ENCODE results near the gene TXNL4A.

The TXNL4A gene

GRCh38 chr18:79958981-79959380, 29.4 kb downstream of the TXNL4A start:
- Histone ChIP-seq H3K27me3 (replicated peaks; ENCODE audit: insufficient read depth, low read length) (peaks cover 6% of the 10 kb centered on the region; the same call in 1 of the 2 replicates), H3K9me2 (replicated peaks; ENCODE audit: insufficient read depth, low read length) (no peaks in the 10 kb centered on the region)

GRCh38 chr18:79956276-79956675, 32.1 kb downstream of the TXNL4A start:
- no peak overlapping the region for H3K4me3 ChIP-seq (ENCODE audit: low read length)
- TF ChIP-seq EZH2phosphoT487 (IDR thresholded peaks at IDR 0.05; ENCODE audit: low read length) = no peak
- H2AFZ ChIP-seq (ENCODE audit: low read length) = no peak overlapping the region
- H3K4me1 ChIP-seq (ENCODE audit: low read length) = no peaks in the 10 kb centered on the region
- H3K79me2 ChIP-seq (ENCODE audit: low read length) = no peaks in the 10 kb centered on the region
- no peaks in the 10 kb centered on the region for H3K9me2 ChIP-seq (replicated peaks; ENCODE audit: insufficient read depth, low read length)
- no peak overlapping the region for H3K4me2 ChIP-seq (ENCODE audit: low read depth, low read length)
- no peaks in the 10 kb centered on the region for H3K9me3 ChIP-seq (replicated peaks; ENCODE audit: insufficient read depth, low read length)
- DNase-seq = no peak
- no peaks in the 10 kb centered on the region for H3F3A ChIP-seq (ENCODE audit: insufficient read depth, low read length)
- no peaks in the 10 kb centered on the region for H4K20me1 ChIP-seq (ENCODE audit: insufficient read depth, low read length)
- peaks cover 6% of the 10 kb centered on the region; the same call in 1 of the 2 replicates for H3K27me3 ChIP-seq (replicated peaks; ENCODE audit: insufficient read depth, low read length)
- no peak overlapping the region for H3K9ac ChIP-seq (ENCODE audit: low read length)
- no peak overlapping the region for H3K27ac ChIP-seq (ENCODE audit: low read length)
- no peaks in the 10 kb centered on the region for H3K36me3 ChIP-seq (replicated peaks; ENCODE audit: insufficient read depth, low read length)

More at GRCh38 chr18:79958981-79959380, 29.4 kb downstream of the TXNL4A start:
- no peak overlapping the region for H2AFZ ChIP-seq (ENCODE audit: low read length)
- no peaks in the 10 kb centered on the region for H3K36me3 ChIP-seq (replicated peaks; ENCODE audit: insufficient read depth, low read length)
- TF ChIP-seq CTCF (IDR thresholded peaks at IDR 0.05; ENCODE audit: low read length) (no peak), EZH2phosphoT487 (IDR thresholded peaks at IDR 0.05; ENCODE audit: low read length) (no peak), EZH2 (optimal IDR thresholded peaks at IDR 0.05; ENCODE audit: low read depth, low read length) (no peak)
- no peaks in the 10 kb centered on the region for H3K9me3 ChIP-seq (replicated peaks; ENCODE audit: insufficient read depth, low read length)
- no peaks in the 10 kb centered on the region for H4K20me1 ChIP-seq (ENCODE audit: insufficient read depth, low read length)
- no peak overlapping the region for H3K27ac ChIP-seq (ENCODE audit: low read length)
- H3K4me2 ChIP-seq (ENCODE audit: low read depth, low read length) = no peak overlapping the region
- no peak for DNase-seq
- H3K9ac ChIP-seq (ENCODE audit: low read length) = no peak overlapping the region
- H3K4me1 ChIP-seq (ENCODE audit: low read length) = no peaks in the 10 kb centered on the region
- no peaks in the 10 kb centered on the region for H3K79me2 ChIP-seq (ENCODE audit: low read length)
- H3F3A ChIP-seq (ENCODE audit: insufficient read depth, low read length) = no peaks in the 10 kb centered on the region
- H3K4me3 ChIP-seq (ENCODE audit: low read length) = no peak overlapping the region

GRCh38 chr18:79955302-79956075, 32.9 kb downstream of the TXNL4A start:
- no peaks in the 10 kb centered on the region for H3K9me2 ChIP-seq (replicated peaks; ENCODE audit: insufficient read depth, low read length)
- no peaks in the 10 kb centered on the region for H3K4me1 ChIP-seq (ENCODE audit: low read length)
- 0 out of 2 replicates have a peak, but pooled peaks cover 2% of the 10 kb centered on the region for H3K79me2 ChIP-seq (ENCODE audit: low read length)
- H3F3A ChIP-seq (ENCODE audit: insufficient read depth, low read length) = no peaks in the 10 kb centered on the region
- no peak overlapping the region for H3K27ac ChIP-seq (ENCODE audit: low read length)
- no peak overlapping the region for H2AFZ ChIP-seq (ENCODE audit: low read length)
- no peaks in the 10 kb centered on the region for H3K36me3 ChIP-seq (replicated peaks; ENCODE audit: insufficient read depth, low read length)
- DNase-seq = no peak
- H3K4me3 ChIP-seq (ENCODE audit: low read length) = no peak overlapping the region
- no peaks in the 10 kb centered on the region for H4K20me1 ChIP-seq (ENCODE audit: insufficient read depth, low read length)
- H3K4me2 ChIP-seq (ENCODE audit: low read depth, low read length) = no peak overlapping the region
- H3K9ac ChIP-seq (ENCODE audit: low read length) = no peak overlapping the region
- H3K9me3 ChIP-seq (replicated peaks; ENCODE audit: insufficient read depth, low read length) = no peaks in the 10 kb centered on the region
- TF ChIP-seq EZH2 (optimal IDR thresholded peaks at IDR 0.05; ENCODE audit: low read depth, low read length) (no peak), EZH2phosphoT487 (IDR thresholded peaks at IDR 0.05; ENCODE audit: low read length) (no peak), CTCF (IDR thresholded peaks at IDR 0.05; ENCODE audit: low read length) (no peak)
- peaks cover 6% of the 10 kb centered on the region; the same call in 1 of the 2 replicates for H3K27me3 ChIP-seq (replicated peaks; ENCODE audit: insufficient read depth, low read length)

GRCh38 chr18:79954791-79955190, 33.6 kb downstream of the TXNL4A start:
- Histone ChIP-seq H3K9ac (ENCODE audit: low read length) (no peak overlapping the region), H3K9me3 (replicated peaks; ENCODE audit: insufficient read depth, low read length) (no peaks in the 10 kb centered on the region), H4K20me1 (ENCODE audit: insufficient read depth, low read length) (no peaks in the 10 kb centered on the region), H3K27me3 (replicated peaks; ENCODE audit: insufficient read depth, low read length) (peaks cover 5% of the 10 kb centered on the region; the same call in 1 of the 2 replicates), H2AFZ (ENCODE audit: low read length) (no peak overlapping the region), H3K4me1 (ENCODE audit: low read length) (no peaks in the 10 kb centered on the region), H3K4me3 (ENCODE audit: low read length) (no peak overlapping the region), H3K79me2 (ENCODE audit: low read length) (0 out of 2 replicates have a peak, but pooled peaks cover 9% of the 10 kb centered on the region), H3K9me2 (replicated peaks; ENCODE audit: insufficient read depth, low read length) (no peaks in the 10 kb centered on the region), H3F3A (ENCODE audit: insufficient read depth, low read length) (no peaks in the 10 kb centered on the region), H3K4me2 (ENCODE audit: low read depth, low read length) (no peak overlapping the region), H3K36me3 (replicated peaks; ENCODE audit: insufficient read depth, low read length) (no peaks in the 10 kb centered on the region), H3K27ac (ENCODE audit: low read length) (no peak overlapping the region)
- no peak for DNase-seq
- no peak for TF ChIP-seq EZH2 (optimal IDR thresholded peaks at IDR 0.05; ENCODE audit: low read depth, low read length)
- TF ChIP-seq CTCF (IDR thresholded peaks at IDR 0.05; ENCODE audit: low read length) = no peak
- no peak for TF ChIP-seq EZH2phosphoT487 (IDR thresholded peaks at IDR 0.05; ENCODE audit: low read length)
